NCI-H1417 (cell line): ENCODE measurements around the gene STEAP1.
"Not testable (repeated sequence)": the region's sequence is repeated elsewhere in the genome, so short reads cannot be mapped to it uniquely, and the experiment has no call there.

Source experiments
- DNase-seq, 3 experiments: peaks; one replicate each; lab custom pipeline; 2025; lab: John Stamatoyannopoulos, UW

The STEAP1 gene

DNA sequence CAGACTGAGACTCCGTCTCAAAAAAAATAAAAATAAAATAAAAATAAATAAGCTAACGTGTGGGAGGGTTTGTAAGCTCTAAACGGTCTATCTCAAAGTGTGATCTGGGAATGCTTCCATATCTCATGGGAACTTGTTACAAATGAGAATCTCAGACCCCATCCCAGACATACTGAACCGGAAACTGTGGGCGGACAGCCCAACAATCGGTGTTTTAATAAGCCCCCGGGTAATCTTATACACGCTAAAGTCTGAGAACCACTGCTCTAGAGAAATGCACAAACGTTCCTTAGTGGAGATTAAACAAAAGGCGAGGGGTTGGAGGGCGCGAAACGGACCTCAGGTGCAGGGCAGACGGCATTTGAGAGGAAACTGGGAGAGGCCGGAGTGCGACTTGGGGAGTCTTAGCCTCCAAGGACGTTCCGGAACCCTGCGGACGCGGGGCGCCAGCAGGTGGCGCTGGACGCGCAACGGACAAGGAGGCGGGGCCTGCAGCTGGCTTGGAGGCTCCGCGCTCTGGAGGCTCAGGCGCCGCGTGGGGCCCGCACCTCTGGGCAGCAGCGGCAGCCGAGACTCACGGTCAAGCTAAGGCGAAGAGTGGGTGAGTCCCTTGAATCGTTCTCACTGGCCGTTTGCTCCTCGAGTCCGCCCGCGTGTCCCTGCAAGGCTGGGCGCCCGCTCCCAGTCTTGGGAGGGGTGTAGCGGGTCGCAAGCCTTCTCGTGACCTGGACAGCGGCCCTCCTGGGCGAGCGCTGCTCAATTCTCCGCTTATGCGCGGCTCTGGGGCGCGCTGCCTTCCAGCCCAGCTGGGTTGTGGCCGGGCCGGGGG lies at the start of gene STEAP1:
Gene STEAP1, plus strand, starts transcription at position 527 of the 829 bp plus-strand sequence. CDS start 5,320 bp downstream, outside the sequence.
- DNase-seq, result peak; percentile 90 to 95 (median 93)

DNA sequence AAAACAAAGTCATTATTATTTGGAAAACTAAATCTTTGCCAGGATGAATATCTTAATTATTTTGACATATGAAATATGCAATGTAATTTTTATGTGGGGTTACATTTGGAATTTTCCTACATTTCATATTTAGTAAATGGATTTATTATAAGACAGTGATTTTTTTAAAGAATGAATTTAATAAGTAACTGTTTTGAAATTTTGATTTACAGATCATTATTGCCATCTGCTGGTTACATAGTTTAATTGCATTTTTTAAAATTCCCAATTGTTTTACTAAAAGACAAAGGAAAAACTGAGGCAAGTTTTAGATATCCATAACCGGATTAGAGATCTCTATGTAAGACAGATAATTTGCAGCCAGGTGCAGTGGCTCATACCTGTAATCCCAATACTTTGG lies 39.3 kb upstream of the STEAP1 start:
- DNase-seq, result peak in 1 of 3 experiments; percentile 40

DNA sequence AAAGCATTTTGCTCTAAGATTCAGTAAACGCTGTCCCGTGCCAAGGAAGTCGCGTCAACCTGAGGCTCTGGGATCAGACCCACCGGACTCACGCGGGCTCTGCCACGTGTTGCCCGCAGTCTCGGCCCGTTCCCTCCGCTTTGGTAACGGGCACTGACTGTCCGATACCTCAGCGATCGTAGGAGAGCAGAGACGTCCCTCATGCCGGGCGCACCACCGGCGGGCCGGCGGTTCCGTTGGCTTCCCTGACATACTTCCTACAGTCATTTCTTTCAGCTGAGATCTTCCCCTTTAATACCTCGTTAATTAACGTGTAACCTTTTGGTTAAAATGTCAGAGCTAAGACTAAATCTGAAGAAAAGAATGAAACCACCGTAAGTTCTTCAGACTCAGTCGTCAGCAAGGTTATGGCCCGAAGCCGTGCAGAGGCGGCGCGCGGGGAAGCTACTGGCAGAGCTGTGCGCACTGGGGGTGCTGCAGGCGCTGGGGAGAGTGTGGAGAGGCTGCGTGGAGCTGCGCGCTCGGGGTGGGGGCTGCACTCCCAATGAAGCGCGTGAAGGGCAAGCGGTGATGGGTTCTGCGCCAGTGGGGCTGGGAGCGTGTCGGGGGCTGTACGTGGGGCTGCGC lies 35.6 kb upstream of the STEAP1 start:
- peak in 1 of 3 experiments; percentile 67 for DNase-seq

DNA sequence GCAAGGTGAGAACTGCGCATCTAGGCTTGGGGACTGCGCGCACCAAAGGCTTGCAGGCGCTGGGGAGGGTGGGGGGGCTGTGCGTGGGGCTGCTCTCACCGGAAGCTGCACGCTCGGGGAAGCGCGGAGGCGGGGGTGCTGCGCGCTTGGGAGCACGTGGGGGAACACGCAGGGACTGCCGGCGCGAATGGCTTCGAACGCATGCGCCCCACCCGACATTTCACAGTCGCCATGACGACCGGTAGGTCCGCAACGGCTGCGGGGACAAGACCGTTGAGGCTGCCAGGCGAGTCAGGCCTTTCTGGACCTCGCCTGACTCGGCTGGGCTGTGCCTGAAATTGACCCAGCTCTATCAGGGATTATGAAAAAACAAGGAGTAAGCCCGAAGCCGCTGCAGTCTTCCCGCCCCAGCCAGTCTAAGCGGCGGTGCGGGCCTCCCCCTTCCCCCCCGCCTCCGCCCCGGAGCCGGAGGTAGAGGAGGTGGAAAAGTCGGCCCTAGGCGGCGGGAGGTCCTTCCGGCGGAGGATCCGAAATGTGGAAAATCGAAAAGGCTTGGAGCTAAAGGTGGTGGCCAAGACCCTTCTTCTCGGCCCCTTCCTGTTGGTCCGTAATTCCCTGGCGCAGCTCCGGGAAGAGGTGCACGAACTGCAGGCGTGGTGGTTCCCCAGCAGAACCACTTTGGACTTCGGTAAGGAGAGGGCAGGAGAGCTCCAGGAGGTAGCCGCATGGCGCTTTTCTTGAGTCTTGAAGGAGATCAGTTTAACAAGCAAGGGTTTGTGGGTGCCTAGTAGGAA lies 34.9 kb upstream of the STEAP1 start:
- peak; percentile 33 to 90 (median 90) for DNase-seq

DNA sequence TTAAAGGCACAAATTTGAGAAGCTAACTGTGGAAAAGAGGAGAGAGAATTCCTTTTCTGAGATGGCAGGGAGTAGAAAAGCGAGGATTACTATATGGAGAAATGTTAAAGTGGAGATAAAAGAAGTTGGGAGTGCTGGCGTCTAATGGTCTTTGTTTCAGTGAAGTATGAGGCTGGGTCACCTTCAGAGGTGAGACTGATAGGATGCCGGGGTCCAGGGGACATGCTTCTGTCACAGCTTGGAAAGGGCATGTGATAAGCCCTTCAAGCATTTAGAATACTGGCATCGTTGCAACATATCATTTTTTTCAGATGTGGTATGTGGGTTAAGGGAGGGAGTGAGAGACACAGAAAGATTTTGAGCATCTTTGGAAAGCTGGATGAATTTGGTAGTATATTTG lies 34.1 kb upstream of the STEAP1 start:
- DNase-seq, result peak in 1 of 3 experiments; percentile 36

DNA sequence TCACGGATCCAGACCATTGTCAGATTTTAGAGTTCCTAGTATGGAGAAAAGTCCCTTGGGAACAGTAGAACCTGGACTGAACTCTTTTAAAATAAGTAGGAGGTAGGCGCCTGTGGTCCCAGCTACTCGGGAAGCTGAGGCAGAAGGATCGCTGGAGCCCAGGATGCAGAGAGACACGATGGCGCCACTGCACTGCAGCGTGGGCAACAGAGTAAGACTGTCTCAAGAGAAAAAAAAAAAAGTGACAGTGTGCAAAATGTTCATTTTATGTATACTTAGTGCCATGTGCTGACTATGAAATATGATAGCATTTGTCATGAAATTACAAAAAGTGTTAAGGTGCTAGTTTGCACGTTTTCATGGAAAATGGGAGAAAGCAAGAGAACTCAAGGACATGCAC lies 22.5 kb upstream of the STEAP1 start:
- not testable (repeated sequence) for DNase-seq

DNA sequence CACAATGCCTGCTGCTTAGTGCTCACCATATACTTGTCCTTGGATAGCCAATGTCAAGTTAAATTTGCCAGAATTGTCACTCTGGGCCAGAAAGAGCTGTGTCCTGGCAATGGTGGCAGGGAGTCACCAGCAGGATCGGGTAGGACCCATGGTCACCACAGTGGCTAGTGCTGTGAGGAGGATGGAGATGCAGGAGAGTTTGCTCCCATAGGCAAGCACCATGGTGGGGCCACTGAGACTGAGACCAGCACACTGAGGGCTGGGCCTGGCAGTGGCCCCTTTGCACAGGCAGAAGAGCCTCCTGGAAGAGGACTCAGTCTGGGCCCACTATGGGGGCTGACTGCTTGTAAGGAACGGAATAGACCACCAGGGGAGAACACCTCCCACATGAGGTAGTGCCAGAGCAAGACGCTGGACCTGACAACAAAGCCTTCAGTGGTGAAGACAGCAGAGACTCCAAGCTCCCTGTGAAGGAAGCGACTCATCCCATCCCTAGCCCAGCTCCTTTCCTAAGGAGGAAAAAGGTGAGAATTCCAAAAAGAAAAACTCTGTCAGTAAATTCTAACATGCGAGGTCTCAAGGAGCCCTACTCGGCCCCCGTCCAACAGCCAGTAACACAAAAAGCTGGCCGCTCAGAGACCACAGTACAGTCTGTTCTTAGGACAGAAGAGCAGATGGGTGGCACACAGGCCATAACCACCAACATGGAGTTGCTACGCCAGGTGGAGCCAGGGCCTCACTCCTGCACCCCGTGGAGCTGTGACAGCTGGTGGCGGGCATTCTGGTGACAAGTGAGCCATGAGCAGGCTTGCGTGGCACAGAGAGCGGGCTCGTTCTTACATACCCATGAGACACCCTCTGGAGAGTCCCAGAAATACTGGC lies 6.9 kb upstream of the STEAP1 start:
- DNase-seq, result not testable (repeated sequence)

DNA sequence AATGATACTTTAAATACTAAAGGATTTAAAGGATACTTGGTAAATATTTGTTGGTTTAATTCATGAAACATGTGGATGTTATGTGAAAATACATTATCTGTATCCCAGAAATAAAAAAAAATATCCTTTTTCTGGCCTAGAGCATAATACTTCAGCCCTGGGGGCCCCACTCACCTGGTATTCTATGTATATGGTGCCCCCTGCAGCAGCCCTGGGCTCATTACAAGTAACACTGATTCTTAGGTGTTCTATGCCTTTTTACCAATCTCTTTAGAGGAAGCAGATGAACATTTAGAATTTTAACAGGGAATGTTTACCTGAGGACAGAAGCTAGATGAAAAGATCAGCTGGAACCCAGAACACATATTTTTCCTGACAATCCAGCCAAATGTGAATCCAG lies 4.8 kb upstream of the STEAP1 start:
- DNase-seq, result peak; percentile 34 to 65 (median 45)

DNA sequence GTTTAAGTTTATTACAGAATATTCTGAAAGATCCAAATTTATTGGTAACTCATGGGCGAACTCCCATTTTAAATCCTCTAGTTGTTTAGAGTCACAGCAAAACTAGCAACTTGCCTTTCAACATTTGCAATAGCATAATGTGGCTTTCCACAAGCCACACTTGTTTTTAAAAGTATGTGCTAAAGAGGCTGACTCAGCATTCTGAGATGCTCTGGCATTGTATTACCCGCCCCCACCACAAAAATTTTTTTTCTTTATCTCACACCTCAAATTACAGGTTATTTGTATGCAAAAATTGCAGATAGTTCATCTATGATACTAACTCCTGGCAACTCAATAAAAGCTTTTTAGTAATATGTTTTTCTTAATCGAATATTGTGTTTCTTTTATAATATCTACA lies 2.4 kb upstream of the STEAP1 start:
- DNase-seq, result not testable (repeated sequence)

DNA sequence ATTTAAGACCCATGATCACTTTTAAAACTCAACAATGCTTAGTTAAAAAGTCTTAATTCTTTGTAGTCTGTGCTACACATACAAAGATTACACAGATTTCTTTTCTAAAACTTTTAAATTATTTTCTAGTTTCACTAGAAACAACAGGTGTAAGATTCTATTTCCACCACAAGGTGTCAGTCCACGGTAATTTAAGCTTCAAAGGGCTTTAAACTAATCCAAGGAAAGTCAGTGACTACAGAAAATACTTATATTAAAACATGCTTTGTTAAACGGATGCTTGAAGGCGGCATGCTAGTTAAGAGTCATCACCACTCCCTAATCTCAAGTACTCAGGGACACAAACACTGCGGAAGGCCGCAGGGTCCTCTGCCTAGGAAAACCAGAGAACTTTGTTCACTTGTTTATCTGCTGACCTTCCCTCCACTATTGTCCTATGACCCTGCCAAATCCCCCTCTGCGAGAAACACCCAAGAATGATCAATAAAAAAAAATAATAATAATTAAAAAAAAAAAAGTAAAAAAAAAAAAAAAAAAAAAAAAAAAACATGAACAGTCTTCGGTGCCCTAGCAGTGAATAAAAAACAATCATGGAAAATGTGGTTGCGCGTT lies 1.5 kb upstream of the STEAP1 start:
- DNase-seq, result peak; percentile 28 to 80 (median 48)

DNA sequence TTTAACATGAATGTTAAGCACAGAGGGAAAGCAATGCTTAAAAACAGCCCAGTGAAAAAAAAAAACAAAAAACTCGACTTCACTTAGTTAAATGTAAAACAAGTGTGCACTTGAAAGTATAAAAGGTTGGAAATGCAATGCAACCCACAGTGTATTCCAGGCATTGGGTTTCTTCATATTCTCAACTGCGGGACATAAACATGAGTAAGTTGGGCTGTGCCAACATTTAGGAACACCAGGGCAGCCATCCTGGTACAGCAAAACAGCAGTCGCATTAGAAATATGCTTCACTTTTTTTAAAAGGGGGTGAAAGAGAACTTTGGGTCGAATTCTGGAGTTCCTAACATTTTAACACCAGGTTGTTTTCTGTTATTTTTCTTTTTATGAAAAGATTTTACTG lies 937 bp downstream of the STEAP1 start:
- DNase-seq, result no peak

DNA sequence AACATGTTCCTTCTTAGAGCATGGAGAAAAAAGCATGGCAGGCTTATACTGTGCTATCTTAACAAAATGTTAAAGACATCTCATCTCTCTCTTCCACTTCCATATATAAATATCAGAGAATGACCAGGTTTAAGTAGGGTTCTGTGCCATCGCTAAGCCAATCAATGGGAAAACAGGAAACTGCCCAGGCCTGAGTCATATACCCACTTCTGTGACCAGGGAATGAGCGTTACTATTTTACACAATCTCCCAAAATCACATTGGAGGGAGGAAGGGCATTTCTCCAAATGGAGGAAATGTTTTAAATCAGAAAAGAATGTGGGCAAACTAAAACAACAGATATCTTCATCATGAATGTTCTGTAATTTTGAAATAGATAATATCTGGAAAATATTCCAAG lies 3.1 kb downstream of the STEAP1 start:
- DNase-seq, result not testable (repeated sequence)

DNA sequence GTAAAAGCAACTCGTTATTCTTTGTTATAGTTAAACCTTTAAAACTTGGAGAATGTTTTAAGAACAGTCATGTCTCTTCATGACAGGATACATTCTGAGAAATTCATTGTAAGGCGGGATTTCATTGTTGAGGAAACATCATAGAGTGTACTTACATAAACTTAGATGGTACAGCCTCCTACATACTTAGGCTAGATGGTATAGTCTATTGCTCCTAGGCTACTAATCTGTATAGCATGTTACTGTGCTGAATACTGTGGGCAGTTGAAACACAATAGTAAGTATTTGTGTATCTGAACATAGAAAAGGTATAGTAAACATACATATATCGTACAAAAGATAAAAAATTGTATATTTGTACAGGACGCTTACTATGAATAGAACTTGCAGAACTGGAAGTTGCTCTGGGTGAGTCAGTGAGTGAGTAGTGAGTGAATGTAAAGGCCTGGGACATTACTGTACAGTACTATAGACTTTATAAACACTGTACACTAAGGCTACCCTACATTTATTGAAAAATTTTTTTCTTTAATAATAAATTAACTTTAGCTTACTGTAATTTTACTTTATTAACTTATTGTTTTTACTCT lies 3.6 kb downstream of the STEAP1 start:
- not testable (repeated sequence) for DNase-seq

DNA sequence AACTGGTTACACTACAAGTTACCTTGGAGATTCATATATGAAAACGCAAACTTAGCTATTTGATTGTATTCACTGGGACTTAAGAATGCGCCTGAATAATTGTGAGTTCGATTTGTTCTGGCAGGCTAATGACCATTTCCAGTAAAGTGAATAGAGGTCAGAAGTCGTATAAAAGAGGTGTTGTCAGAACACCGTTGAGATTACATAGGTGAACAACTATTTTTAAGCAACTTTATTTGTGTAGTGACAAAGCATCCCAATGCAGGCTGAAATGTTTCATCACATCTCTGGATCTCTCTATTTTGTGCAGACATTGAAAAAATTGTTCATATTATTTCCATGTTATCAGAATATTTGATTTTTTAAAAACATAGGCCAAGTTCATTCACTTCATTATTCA lies 9.3 kb downstream of the STEAP1 start:
- no peak for DNase-seq

DNA sequence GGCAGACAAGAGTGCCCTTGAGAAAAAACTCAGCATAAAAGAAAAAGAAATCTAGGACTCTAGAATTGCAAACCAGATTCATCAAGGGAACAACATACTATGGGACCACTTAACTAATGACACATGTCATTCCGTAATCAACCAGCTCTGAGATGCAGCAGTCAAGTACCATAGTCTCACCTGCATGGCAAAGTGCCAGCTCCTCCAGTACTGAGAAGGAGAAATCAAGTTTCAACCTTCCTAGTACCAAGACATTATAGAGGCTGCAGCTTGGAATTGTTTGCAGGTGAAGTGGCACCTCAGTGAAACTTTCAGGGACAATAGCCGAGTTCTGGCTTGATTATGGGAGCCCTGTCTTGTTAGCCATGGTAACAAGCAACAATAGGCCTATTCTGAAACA lies 11.5 kb downstream of the STEAP1 start:
- DNase-seq, result peak in 2 of 3 experiments; percentile 17 to 59

DNA sequence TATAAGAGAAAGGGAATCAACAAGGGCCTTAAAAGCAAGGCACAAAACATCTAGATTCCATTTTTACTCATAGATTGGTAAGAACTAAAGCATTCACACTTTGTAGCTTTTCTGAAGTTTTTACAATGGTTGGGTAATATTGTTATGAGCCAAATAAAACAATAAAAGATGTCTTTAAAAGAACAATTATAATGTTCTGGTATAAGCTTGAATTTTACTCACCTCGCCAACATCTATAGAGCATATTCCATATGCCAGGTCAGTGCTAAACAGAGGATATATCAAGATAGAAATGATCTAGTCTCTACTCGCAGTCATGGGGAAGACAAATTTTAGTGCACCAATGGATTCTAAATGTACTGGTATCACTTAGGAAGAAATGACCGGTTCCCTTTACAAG lies 11.9 kb downstream of the STEAP1 start:
- DNase-seq, result no peak

DNA sequence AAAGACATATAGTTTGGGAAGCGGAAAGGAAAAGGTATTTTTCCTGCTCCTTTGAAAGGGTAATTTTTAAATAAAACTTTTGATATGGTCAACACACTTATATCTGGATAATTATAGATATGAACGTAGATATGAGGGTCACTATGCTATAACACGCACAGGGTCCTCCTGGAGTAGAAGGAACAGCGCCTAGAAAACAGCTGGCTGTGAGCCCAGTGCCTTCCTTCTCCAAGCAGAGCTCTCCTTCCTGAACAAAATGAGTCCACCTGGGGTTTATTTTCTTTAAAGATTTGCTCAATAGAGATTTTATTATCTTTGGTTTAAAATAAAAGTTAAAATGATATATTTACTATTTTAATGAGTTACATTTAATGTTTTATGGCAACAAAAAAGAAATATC lies 13.1 kb downstream of the STEAP1 start:
- DNase-seq, result no peak

DNA sequence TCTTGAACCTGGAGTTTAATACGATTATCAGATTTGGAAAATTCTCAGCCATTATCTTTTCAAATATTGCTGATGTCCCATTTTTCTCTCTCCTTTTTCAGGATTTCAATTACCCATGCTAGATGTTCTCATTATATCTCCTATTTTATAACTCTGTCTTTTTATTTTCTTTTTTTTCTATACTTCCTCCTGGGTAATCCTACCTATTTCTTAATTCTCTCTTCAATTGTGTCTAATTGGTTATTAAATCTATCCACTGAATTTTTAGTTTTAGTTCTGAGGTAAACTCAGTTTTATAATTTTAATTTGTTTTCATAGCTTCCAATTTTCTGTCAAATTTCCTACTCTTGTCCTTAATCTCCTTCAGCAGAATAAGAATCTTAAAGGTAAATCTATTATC lies 15.6 kb downstream of the STEAP1 start:
- no peak for DNase-seq

DNA sequence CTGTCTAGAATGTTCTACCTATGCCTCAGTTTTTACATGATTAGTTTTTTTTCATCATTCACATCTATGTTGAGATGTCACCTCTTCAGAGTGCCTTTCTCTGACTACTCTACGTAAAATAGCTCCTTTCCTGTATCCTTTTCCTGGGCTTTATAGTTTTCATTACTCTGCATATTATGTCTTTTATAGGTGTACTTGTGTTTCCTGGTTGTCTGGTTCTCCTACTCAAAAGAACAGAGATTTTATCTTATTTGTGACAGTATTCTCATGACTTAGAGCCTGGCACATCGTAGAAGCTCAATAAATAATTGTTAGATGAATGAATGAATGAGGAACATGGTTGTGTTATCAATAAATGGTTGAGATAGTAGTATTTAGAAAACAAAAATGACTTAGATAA lies 17.9 kb downstream of the STEAP1 start:
- DNase-seq, result no peak

DNA sequence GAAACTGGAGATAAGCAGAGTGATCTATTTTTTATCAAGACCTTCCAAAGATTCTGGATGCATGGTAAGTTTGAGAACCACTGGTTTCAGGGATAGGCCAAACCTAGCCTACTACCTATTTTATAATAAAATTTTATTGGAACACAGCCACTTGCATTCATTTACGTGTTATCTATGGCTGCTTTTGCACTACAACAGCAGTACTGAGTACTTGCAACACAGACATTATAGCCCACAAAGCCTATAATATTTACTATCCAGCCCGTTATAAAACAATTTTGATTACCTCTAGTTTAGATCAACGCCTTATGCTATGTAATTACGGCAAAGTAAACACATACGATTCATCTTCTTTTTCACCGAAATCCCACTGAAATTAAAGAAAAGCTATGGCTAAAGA lies 18.4 kb downstream of the STEAP1 start:
- no peak for DNase-seq
